H4 (cell line): ENCODE results near the gene COL27A1. TPM values are rescaled to one million over a fixed set of nuclear protein-coding genes. Genes with fewer than 3 reads are reported as not detected.
"Not testable (repeated sequence)": the region's sequence is repeated elsewhere in the genome, so short reads cannot be mapped to it uniquely, and the experiment has no call there.

ENCODE experiments used
- DNase-seq: peaks from one replicate; pipeline ENCODE4 v3.0.0-alpha.2; 2015; ENCODE audit warnings: low spot score
- total RNA-seq: library from RNA; depleted of rRNA; stranded (reverse); fragments of >200 nt; shearing (Covaris generic); gene quantifications from 2 replicates; pipeline ENCODE4 v1.2.3, GENCODE V29; 2014

Gene COL27A1
- total RNA-seq, 1 experiment from 2014 or later: 2.4 TPM

DNA sequence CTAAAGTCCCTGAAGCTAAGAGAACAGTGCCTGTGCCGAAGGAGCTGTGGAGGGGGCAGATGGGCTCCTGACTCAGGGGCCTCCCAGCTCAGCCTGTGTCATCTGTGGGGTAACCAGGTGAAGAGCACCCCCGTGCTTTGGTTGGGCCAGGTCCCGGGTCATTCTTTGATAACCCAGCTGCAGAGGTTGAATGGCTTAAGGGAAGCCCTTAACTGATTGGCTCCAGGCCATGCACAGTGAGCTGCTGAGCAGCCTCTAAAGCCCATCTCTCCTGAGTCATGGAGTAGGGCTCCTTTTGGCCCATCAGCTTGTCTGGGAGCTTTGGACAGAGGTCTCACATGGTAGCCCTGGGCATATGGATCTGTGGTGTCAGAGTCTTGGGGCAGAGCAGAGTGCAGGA, 28.7 kb downstream of the COL27A1 start:
- DNase-seq: no peak

DNA sequence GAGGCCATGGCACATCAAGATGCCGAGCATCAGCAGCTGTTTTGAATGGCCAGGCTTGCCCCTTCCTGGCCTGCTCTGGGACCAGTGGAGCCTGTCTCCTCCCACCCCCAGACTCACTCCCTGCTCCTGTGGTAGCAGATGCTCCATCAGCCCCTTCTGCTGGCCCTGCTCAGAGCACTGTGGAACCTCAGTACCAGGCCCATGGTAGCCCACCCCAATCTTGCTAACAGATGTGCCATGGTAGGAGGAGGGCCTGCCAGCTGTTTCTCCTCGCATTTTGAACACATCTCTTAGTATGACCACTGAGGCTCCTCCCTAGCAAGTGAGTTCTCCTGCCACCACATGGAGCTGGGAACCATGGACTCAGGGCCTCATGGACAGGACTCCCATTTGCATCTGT, 29.5 kb downstream of the COL27A1 start:
- DNase-seq: no peak

DNA sequence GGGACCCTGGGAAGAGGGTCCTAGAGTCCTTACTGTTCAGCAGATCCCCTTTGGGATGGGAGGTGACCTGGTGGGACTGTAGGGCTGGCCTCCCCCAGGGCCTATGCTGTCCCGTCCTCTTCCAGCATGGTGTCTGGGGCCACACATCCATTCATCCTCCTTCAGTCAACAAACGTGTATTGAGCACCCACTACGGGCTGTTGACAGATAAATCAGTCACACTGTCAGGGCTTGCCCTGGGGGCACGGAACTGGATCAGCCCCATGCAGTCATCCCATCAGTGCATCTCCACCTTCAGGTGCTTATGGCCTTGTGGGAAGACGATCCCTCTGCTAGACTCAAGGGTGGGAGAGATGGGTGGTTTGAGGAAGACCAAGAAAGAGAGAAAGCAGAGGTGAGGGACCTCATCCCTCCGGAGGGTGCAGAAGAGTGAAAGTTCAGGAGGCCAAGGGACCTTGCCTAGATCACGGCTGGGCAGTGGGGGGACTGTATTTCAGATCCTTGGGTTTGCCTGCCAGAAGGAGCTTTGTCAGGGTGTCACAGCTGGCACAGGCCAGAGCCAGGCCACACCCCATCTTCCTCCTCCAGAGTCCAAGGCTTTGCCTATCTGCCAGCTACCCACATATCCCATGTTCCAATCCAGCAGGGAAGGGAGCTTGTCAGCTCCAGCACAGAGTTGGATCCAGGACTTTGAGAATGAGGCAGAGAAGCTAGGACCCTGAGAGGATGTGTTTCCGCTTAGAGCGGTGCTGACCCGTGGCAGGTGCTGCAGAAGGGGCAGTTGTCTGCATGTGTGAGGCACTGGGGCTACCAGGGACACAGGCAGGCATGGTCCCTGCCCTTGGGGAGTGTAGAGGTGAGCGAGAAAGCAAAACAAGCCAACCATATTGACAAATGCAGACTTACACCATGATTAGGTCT, 30.5 kb downstream of the COL27A1 start:
- DNase-seq: no peak

DNA sequence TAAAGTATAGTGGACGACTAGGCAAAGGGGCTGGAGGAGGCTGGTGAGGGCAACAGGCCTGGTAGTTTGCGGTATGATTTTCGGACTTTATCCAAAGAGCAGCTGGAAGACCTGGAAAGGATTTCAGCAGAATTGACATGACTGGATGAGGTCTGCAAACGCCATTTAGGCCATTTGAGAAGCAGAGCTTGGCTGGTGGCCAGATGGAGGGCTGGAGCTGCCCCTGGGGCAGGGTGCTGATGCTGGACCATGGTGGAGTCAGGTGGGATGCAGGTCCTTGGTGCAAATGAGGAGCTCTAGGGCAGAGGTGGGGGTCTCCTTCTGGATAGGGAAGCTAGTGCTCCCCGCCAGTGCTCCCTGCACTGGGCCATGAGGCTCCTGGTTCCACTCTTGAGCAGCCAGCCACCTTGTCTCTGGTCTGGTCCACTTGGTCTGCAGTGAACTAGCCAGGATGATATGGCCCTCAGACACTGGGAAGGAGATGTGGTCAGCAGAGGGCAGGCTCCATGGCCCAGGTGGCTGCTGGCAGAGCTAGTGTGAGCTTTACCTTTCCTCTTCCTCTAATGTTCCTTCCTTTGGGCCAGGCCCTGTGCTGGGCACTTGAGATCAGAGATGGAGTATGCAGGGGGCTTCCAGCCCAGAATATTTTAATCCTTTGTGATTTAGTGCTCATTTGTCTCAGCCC, 31.4 kb downstream of the COL27A1 start:
- no peak for DNase-seq

DNA sequence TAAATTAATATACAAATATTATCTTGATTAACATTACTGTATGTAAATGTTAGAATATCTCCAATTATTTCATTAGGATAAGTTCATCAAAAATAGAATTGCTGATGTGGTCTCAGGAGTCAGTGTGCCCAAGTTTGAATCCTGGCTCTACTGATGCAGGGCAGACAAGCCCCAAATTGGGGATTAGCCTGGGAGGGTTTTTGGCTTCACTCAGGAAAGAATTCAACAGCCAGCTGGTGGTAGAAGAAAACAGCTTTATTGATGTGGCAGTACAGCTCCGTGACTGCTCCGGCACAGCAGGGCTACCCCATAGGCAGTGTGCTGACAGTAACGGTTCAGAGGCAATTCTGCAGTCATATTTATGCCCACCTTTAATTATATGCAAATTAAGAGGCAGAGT, 32.5 kb downstream of the COL27A1 start:
- no peak for DNase-seq

DNA sequence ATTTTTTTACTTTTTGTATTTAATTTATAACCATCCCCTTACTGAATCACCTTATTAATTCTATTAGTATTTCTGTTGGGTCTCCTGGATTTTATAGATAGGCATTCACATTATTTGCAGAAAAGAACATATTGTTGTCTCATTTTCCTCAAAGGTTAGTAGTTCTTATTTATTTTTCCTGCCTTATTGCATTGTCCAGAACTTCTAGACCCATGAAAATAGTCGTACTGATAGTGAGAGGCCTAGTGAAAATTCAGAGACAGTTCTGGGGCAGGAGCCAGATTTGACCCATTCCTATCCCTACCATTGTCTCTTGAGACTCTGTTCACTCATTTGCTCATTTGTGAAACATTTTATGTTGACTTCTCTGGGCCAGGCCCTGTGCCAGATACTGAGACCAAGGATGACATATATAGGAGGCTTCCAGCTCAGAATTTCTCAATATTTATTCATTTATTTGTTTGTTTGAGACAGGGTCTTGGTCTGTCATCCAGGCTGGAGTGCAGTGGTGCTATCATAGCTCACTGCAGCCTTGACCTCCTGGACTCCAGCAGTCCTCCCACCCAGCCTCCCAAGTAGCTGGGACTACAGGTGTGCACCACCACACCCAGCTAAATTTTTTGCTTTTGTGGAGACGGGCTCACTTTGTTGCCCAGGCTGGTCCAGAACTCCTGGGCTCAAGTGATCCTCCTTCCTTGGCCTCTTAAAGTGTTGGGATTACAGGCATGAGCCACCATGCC, 34.7 kb downstream of the COL27A1 start:
- no peak for DNase-seq

DNA sequence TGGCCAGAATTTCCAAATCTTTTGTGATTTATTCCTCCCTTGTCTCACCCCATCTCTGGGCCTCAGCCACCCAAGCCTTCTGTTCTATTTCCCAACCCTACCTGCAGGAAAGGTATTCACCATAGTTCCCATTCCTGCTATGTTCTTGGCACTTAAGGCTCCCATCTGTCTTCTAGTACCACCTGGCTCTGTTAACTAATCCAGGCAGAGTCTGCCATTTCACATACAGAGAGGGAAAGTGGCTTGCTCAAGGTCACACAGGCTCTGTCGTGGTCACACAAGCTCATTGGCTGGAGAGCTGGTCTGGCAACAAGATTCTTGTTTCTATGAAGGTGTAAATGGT, 35.2 kb downstream of the COL27A1 start:
- no peak for DNase-seq

DNA sequence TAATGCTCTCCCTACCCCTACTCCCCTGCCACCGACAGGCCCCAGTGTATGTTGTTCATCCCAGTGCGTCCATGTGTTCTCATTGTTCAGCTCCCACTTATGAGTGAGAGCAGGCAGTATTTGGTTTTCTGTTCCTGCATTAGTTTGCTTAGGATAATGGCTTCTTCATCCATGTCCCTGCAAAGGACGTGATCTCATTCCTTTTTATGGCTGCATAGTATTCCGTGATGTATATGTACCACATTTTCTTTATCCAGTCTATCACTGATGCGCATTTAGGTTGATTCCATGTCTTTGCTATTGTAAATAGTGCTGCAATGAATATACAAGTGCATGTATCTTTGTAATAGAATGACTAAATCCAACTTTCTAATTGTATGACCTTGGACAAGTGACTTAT, 36.1 kb downstream of the COL27A1 start:
- DNase-seq: not testable (repeated sequence)

DNA sequence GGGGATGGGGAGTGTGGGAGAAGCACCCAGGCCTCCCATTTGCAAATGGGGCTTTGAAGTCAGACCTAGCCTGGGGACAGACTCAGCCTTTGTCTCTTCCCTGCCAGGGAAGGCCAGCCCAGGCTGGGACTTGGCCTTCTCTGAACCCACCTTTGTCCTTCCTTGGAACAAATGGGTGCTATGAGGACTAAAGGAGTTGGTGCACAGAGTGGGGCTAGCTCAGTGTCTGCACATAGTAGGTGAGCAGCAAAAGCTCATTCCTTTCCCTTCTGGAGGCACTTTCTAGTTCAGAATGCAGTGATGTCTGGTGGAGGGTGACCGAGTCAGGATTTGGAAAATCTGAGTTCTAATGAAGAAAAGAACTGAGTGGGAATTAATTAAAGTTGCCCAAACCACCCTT, 37.2 kb downstream of the COL27A1 start:
- DNase-seq: no peak

DNA sequence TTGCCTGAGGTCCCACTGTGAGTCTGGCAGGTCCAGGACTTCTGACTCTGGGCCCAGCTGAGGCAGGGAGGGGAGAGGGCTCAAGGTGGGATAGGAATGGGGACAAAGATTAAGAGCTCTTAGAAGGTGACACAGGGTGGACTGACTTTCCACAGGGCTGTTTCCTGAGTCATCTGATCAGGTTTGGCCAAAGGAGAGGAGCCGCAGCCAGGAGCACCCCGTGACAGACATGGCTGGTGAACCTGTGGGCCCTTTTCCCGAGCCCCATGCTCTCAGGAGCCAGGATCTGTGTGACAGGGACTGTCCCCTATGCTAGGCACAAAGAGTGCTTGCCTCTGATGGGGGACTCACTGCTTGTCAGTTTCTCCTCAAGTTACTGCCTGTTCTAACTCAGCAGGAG, 37.8 kb downstream of the COL27A1 start:
- DNase-seq: no peak

DNA sequence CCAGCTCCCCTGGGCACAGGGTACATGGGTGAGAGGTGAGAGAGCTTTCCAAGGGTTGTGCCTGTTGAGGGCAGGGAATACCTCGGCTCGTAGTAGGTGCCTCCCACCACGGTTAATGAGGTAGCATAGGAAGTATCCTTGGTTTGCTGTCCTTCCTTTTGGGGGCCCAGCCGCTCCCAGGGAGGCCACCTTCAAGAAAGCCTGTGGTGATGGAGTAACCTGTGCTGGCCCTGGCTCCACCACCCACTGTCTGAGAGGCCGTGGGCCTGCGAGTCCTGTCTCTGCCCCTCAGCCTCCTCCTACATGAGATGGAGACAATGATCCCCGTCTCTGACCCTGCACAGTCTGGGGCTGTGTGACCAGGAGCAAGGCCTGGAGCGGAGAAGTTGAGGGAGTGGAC, 40.8 kb downstream of the COL27A1 start:
- DNase-seq: no peak

DNA sequence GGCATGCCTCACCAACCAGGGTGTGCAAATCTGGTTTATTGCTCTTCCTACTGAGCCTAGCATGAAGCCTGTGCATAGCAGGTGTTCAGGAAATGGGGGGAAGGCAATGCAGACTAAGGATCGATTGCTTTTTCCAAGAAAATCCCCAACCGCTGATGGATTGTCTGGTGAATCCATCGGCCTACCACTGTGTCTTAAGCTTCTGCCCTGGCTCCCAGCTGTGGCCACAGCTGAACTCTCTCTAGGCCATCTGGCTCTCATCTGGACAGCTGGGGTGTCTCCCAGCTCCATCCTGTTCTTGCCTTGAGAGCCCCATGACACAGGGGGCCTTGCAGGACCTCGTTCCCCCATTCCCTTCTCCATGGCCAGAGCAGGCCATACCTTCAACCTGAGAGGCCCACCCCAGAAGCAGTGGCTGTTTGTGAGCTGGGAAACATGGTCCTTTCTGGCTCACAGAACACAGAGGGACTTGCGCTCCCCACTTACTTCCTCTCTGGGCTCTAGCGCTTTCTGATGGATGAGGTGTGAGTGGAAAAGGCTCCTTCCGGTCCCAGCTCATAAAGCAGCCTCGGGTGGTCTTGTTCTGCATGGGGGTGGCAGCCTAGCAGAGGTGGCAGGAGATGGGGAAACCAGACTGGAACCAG, 41.8 kb downstream of the COL27A1 start:
- no peak for DNase-seq

DNA sequence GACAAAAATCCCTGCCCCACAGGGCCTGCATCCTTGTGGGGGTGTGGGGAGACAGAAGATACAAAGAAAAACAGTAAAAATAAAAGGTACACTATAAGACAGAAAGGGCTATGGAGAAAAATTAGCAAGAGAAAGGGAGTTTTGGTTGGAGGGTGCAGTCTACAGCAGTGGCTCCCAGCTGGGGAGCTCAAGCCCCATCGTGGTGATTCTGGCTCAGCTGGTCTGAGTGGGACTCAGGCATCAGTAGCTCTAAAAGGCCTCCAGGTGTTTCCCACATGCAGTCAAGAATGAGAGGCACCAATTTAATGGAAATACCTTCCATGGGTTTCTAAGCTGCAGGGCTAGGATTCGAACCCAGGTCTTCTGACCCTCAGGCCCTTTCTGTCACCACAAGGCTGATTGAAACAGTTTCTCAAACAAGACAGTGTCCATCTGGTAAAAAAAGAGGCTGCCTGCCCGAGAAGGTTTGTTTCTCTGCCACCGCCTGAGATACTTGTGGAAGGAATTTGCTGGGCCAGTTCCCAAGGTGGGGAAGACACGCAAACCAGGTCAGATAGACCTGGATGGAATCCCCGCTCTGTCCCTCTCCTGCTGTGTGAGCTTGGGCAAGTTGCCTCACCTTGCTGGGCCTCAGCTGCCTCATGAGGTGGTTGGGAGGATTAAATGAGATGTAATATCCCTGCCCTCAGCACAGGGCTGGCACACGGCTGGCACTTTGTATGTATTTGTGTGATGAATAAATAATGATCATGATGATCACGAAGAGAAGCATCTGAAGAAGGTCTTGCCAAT, 43.1 kb downstream of the COL27A1 start:
- no peak for DNase-seq

DNA sequence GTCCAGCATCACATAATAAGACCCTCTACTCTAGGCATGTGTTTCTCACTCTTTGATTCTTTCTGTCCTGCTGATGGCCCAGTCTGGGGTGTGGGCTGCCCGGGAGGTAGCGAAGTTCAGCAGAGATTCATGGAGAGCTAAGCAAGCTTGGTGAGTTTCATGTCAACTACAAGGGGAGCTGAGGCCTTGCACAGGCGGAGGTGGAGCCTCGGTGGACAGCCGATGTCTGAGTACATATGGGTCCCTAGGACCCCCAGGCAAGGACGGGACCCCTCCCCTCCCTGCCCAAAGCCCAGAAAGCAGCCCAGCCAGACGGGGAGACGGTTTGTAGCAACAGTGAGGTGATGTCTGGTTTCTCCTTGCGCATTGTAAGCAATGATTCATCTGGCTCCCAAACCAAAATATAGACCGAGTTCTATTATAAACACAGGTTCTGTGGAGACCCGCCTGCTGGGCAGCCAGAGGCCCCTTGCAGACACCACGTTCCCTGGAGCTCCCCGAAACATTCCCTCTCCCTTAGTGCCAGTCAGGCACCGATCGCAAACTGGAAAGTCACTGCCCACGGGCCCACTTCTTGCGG, 45.5 kb downstream of the COL27A1 start:
- DNase-seq: no peak

DNA sequence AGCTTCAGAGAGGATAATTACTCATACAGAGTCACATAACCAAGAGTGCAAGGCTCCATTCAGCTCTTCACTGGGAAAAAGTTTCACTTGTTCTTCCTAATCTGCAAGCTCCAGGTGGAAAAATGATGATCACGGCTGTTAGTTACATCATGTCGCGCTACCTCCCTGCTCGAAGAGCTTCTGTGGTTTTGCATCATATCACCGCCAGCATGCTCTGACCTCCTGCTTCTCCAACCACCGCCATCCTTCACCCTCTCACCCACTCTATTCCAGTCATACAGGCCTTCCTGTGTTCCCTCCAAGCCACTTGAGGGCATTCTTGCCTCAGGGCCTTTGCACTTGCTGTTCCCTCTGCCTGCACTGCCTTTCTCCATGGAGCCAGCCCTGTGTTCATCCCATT, 47.1 kb downstream of the COL27A1 start:
- no peak for DNase-seq

DNA sequence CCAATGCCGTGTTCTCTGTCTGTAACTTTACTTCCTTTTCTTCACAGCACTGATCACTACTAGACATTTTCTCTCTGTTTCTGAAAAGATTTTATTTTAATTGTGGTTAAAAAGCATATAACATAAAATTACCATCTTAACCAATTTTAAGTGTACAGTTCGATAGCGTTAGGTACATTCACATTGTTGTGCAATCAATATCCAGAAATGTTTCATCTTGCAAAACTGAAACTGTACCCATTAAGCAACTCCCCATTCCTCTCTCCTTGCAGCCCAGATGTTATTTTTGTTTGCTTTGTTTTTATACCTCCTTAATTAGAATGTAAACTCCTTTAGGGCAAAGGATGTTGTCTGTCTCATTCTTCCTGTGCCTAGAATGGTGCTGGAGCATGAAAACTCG, 47.5 kb downstream of the COL27A1 start:
- DNase-seq: no peak

DNA sequence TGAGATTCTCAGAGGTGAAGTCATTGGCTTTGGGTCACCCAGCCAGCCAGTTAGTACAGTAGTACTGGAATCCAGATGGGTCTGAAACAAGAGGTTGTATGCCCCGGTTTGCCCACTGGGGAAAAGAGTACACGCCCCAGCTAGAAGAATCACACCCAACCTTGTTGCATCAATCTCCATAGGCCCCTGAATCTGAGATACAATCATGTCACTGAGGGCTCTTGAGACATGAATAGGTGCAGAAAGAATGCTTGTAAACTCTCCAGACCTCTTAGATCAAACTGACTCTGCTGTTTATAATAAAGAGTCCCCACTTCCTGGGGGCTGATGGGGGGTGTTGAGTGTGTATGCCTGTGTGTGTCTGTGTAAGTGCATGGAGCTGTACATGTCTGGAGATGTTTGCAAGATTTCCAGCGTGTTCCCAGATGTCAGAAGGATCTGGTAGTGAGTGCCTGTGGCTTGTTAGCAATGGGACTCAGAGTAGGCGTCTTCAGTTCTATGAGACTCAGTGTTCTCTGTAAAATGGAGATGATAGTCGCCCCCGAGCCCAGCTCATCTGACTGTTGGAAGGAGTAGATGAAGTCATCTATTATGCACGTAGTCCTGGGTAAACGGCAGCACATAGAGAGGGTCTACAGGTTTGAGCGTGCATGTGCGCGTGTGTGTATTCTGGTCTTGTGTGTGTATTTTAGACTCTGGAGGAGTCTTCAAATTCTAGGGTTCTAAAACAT, 48.2 kb downstream of the COL27A1 start:
- no peak for DNase-seq

DNA sequence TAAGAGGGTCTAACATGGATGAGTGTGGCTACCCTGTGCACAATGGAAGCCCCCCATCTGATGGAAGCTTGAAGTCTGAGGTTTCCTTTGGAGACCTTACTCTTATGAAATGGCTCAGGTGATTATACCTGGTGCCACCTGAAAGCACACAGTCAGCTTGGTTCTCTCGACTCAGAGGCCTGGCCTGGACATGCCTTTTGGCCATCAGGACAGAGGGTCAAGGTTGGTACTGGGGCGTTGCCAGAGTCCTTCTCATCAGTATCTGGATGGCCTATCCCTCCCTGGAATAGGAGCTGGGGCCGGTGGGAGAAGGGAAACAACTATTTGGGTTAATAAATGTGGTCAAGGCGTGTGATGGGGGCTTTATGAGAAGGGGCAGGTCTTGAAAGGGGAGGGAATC, 48.9 kb downstream of the COL27A1 start:
- DNase-seq: no peak

DNA sequence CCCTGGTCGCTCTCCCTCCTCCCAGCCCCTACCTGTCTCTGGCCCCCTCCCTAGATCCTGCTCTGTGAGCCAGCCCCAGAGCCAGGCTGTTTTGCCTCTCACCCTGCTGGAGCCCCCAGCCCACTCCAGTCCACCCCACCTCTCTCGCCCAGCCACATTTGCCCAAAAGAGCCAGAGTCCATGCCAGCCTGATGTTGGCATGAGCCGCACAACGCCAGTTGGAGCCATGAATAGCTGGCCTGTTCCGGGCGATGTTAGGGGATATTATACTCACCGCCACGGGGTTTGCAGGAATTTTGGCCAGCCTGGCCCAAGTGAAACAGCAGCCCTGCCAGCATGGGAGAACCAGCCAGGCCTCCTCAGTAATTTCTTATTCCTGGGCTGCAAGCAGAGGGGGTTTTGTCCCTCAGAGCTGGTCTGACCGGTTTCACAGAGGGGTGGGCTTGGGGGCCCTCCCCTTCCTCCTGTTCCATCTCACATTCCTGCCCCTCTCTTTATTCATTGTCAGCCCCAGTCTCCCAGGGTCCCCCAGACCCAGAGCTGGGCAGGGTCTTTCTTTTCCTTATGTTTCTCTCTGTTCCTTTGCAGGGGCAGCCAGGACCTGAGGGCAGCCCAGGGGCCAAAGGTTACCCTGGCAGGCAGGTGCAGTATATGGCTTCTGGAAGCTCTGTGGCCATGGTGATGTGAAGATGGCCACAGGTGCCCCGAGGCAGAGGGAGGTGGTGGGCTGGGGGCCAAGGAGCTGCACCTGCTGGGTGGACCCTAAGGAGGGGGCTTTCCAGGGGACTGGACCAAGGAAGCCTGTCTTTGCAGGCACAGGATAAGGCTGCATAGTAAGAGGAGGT, 50.1 kb downstream of the COL27A1 start:
- no peak for DNase-seq
